ENCODE results near the gene CTNND2.

Gene CTNND2

GRCh38 chr5:11760934-11761603 is 143.2 kb downstream of the CTNND2 start:
- DNase-seq: no peak

DNA sequence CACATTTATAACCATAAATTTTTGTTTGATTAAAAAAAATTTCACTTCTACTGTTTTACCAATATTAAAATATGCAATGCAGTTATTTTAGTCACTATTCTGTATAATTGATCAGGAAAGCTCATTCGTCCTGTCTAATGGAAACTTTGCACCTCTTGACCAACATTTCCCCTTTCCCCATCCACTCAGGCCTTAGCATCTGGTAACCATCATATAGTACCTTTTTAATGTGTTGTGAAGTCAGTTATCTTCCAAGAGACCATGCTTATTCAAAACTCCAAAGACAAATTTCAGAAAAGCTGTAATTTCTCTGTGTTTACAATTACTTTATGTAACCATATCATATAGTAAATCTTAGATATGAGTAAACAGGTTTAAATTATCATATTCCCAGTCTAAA is 145.9 kb downstream of the CTNND2 start:
- no peak for DNase-seq

- no peak for DNase-seq
These were observed 146.6 kb downstream of the CTNND2 start for GRCh38 chr5:11757661-11758060.

DNA sequence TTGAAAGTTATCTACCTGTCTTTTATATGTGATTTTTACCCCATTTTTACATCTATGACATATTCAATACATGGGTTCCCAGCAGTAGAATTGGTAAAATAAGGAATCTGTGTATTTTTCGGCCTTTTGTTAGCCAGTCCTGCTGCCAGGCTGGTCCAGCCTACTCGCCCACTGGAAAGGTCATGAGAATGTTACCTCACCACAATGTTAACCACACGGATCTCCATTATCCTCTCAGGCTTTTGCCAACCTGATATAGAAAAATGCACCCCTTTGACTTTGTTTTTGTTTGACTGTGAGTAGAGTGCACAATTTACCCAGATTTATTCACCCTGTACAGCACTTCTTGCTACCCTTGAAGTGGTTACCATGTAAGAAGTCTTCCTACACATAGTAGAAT is 167.2 kb downstream of the CTNND2 start:
- DNase-seq: no peak

- DNase-seq: no peak
These were observed 169.9 kb downstream of the CTNND2 start for GRCh38 chr5:11734369-11734768.

GRCh38 chr5:11733840-11734192 is 170.4 kb downstream of the CTNND2 start:
- no peak for DNase-seq

- no peak for DNase-seq
These were observed 170.9 kb downstream of the CTNND2 start for GRCh38 chr5:11733185-11733839.

DNA sequence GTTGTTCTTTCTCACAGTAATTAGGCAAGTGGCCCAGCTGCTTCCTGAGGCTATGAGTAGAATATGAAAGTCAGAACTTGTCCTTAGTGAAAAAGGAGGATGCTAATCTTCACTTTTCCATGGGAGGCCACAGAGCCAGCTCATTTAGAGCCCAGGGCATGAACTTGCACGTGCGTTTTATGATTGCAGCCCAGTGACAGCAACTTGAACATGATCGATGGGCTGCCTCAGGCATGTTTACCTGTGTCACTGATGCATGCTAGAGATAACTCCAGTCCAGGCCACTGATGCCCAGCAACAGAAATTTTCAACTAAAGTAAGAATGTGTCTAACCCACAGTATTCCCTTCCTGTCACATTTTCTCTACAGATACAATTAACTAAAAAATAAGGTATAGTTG is 179.3 kb downstream of the CTNND2 start:
- no peak for DNase-seq

DNA sequence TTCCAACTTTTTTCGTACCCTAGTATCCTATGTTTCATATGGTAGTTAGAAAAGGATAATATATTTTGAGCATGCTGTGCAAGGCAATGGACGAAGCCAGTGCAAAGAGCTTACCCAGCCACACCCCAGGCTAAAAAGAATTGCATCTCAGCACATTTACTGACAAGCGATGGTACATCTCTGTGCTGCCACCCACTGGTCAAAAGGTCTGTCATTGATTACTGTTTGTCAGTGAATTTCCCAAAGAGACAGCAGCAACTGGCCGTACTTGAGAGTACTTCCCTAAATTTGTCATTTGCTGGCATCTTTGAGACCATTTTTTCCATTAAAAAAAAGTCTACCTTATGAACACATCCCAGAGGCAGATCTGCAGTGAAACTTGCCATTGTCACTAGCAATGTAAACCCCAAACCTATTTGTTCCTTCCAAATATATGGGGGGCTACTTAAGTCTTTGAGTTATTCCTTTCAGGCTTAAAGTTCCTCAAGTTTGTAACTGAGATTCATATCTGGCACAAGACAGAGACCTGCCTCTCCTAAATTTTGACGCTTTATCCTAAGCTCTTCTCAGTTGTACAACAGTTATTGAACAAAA is 184.3 kb downstream of the CTNND2 start:
- DNase-seq: no peak

GRCh38 chr5:11715461-11716196 is 188.6 kb downstream of the CTNND2 start:
- DNase-seq: no peak

DNA sequence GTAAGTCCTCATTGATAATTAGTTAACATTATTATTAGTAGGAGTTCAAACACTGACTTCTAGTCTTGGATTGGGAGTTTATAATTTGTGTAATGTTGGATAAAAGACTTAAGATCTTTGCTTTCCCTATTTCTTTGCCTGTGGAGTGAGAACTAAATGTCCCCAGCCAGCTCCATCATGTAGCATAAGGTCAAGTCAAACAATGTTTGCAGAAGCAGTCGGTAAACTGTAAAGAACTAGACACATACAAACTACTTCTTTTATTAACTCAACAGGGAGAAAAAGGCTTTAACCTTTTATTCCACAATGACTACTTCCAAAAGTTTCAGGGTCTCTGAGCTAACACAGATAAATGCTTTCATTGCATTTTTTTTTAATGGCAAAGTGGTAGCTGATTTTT is 192.3 kb downstream of the CTNND2 start:
- no peak for DNase-seq

DNA sequence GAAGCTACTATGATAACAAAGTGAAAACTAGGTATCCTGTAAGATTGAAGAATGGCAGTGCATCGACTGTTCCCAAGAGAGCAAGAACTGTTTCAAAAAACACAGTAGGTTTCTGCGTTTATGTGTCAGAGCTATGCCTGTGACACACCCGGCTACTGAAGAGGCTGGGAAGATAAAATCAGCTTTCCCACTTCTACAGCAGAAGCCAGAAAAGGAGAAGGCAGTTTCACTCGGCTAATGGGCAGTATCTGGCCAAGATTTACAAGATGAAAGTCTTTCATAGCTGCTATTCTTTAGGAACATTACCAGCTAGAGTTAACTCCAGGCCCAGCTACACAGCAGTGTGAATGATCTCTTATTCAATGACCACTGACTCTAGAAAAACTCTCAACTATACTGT is 195.2 kb downstream of the CTNND2 start:
- DNase-seq: no peak

GRCh38 chr5:11704916-11705315 is 199.3 kb downstream of the CTNND2 start:
- no peak for DNase-seq

GRCh38 chr5:11700391-11700790 is 203.9 kb downstream of the CTNND2 start:
- DNase-seq: no peak

- no peak for DNase-seq
These were observed 211.6 kb downstream of the CTNND2 start for GRCh38 chr5:11692636-11693035.

GRCh38 chr5:11687498-11687897 is 216.7 kb downstream of the CTNND2 start:
- no peak for DNase-seq

- no peak for DNase-seq
These were observed 219.6 kb downstream of the CTNND2 start for GRCh38 chr5:11684607-11685006.

GRCh38 chr5:11683666-11684065 is 220.6 kb downstream of the CTNND2 start:
- DNase-seq: no peak

DNA sequence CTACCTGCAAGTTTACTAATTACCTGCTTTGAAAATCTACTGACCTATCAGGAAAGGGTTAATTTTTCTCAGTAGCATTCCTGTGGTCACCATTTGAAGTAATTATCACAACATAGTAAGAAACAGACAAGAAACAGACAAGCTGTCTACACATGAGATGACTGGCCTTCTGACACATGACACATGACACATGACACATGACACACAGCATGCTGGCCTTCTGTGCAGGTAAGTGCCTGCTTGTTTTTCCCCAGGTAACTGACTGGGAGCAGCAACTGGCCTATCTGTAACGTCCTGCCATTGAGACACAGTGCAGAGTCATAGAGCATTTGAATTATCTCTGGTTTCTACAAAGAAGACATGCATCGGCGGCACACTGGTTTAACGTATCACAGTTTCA is 222.4 kb downstream of the CTNND2 start:
- no peak for DNase-seq

DNA sequence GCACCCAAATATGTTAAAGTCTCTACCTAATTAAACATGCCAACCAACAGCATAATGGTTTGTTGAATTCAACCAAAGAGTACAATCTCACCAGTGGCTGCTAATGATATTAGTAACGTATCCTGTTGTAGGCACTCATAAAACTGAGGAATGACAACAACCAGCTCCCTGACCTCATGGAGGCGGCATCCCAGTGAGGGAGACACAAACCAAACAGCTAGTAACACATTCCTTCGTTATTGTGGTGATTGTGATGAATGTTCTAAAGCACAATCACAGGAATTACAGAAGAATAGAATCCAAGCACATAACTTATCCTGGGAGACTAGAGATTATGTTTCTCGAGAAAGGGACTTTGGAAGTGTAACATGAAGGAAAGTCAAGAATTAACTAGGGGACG is 224.6 kb downstream of the CTNND2 start:
- DNase-seq: no peak

DNA sequence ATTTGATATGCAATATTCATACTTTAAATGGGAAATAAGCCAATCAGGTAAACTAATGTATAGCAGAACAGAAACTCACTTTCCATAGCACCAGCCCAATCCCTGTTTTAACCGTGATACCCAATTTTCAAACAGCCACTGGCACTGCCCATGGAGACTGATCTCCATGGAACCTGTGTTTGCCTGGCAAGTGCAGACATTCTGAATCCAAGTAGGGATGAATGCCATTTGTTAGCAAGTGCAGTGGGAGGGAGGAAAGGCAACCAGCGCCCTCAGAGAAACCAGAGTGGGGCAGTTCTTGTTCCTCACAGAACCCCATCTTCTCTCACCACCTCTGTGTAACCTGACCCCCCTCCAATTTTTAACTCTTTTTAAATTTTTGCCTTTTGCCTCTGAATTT is 229.1 kb downstream of the CTNND2 start:
- no peak for DNase-seq

- no peak for DNase-seq
These were observed 231.7 kb downstream of the CTNND2 start for GRCh38 chr5:11672385-11673085.

DNA sequence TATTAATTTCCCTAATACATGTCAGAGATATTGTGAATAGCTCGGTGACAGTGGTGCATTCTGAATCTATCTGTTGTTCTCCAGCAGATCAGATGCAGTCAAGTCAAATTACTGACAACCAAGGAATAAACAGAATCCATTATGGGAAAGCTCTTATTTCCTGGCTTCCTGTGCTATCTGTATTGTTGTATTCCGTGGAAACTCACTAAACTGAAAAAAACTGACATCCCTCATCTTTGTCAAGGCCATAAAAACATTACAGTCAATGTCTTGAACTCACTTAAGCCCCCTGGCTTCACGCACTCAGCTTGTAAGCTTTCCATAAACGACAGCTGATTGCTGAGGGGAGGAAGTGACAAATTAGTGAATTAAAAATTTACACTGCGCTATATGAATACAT is 245.9 kb downstream of the CTNND2 start:
- no peak for DNase-seq

Measured in activated CD4-positive, CD25-positive, alpha-beta regulatory T cell (primary cell).